ENCODE measurements around the gene RALA. TPM values are rescaled to one million over a fixed set of nuclear protein-coding genes. Genes with fewer than 3 reads are reported as not detected.
"Not testable (repeated sequence)": the region's sequence is repeated elsewhere in the genome, so short reads cannot be mapped to it uniquely, and the experiment has no call there.

Gene RALA
- total and polyA plus RNA-seq, 10 of the 15 experiments (the other 5 are each of a cell fraction or from before 2014, with no cell fraction given) = 7.5 to 53.3 (median 23.1) TPM

DNA sequence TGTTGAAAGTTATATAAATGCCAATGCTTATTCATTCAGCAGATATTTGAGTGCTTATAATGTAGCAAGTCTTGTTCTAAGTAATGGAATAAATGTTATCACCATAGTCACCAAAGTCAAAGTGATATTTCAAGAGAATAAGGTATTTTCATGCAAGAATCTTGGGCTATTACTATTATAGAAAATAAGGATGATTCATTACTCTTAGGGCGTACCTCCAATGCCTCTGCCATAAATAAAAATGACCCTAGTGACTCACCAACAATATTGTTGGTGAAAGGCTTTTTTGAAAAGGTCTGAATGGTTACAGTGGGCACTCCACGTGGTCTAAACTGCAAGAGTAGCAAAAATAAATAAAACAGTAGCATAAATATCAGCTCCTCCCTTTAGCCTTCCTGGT lies 68.4 kb downstream of the RALA start:
- TF ChIP-seq BMI1 (IDR thresholded peaks at IDR 0.05; ENCODE audit: borderline replicate concordance) = no peak
- TF ChIP-seq TCF12 (IDR thresholded peaks at IDR 0.05; ENCODE audit: low read depth, low read length) = no peak
- TF ChIP-seq, protein P1, sequence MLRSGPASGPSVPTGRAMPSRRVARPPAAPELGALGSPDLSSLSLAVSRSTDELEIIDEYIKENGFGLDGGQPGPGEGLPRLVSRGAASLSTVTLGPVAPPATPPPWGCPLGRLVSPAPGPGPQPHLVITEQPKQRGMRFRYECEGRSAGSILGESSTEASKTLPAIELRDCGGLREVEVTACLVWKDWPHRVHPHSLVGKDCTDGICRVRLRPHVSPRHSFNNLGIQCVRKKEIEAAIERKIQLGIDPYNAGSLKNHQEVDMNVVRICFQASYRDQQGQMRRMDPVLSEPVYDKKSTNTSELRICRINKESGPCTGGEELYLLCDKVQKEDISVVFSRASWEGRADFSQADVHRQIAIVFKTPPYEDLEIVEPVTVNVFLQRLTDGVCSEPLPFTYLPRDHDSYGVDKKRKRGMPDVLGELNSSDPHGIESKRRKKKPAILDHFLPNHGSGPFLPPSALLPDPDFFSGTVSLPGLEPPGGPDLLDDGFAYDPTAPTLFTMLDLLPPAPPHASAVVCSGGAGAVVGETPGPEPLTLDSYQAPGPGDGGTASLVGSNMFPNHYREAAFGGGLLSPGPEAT (IDR thresholded peaks at IDR 0.05; ENCODE audit: low read depth) = no peak
- no peak for TF ChIP-seq STAT1 (conservative IDR thresholded peaks at IDR 0.05)
- no peak for TF ChIP-seq YBX1 (IDR thresholded peaks at IDR 0.05)
- TF ChIP-seq SMAD1 (IDR thresholded peaks at IDR 0.05; ENCODE audit: low read depth, partially characterized antibody) = no peak
- no peak for TF ChIP-seq NRF1 (conservative IDR thresholded peaks at IDR 0.05; ENCODE audit: low read depth, low read length)
- TF ChIP-seq, protein P2, sequence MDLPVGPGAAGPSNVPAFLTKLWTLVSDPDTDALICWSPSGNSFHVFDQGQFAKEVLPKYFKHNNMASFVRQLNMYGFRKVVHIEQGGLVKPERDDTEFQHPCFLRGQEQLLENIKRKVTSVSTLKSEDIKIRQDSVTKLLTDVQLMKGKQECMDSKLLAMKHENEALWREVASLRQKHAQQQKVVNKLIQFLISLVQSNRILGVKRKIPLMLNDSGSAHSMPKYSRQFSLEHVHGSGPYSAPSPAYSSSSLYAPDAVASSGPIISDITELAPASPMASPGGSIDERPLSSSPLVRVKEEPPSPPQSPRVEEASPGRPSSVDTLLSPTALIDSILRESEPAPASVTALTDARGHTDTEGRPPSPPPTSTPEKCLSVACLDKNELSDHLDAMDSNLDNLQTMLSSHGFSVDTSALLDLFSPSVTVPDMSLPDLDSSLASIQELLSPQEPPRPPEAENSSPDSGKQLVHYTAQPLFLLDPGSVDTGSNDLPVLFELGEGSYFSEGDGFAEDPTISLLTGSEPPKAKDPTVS (IDR thresholded peaks at IDR 0.05; ENCODE audit: low read depth, low read length) = no peak
- TF ChIP-seq DPF2 (IDR thresholded peaks at IDR 0.05) = no peak
- TF ChIP-seq CHD1 (IDR thresholded peaks at IDR 0.05; ENCODE audit: low read depth, low read length) = no peak
- TF ChIP-seq YY1 (IDR thresholded peaks at IDR 0.05; ENCODE audit: low read depth, low read length) = no peak
- no peak for TF ChIP-seq CHD4 (IDR thresholded peaks at IDR 0.05)
- Histone ChIP-seq H3K4me1 (ENCODE audit: control insufficient read depth, insufficient read depth, low read length) (no peaks in the 10 kb centered on the region), H3K4me3 (no peak overlapping the region), H3K4me2 (ENCODE audit: control insufficient read depth, insufficient read depth) (no peak overlapping the region), H4K20me1 (ENCODE audit: control insufficient read depth, insufficient read depth) (no peaks in the 10 kb centered on the region), H3K36me3 (ENCODE audit: control insufficient read depth in 2 of 2, insufficient read depth in 2 of 2, low read length in 1 of 2) (peaks cover 1 to 13% of the 10 kb centered on the region in 2 experiments; a peak in 2 of 4 replicates), H3K27me3 (replicated peaks in 1 of 2; ENCODE audit: control insufficient read depth in 2 of 2, insufficient read depth in 2 of 2, low read length in 1 of 2) (no peaks in the 10 kb centered on the region), H3K9me3 (replicated peaks; ENCODE audit: control insufficient read depth, insufficient read depth, low read length) (no peaks in the 10 kb centered on the region), H3K79me2 (ENCODE audit: control insufficient read depth, insufficient read depth, low read length) (no peaks in the 10 kb centered on the region; the same call in 1 of the 2 replicates), H2AFZ (ENCODE audit: control insufficient read depth, low read depth, low read length) (no peak overlapping the region), H3K9ac (ENCODE audit: control insufficient read depth, insufficient read depth, low read length) (no peak overlapping the region), H3K27ac (ENCODE audit: control insufficient read depth, insufficient read depth) (no peak overlapping the region)
- ATAC-seq (no peak), DNase-seq (ENCODE audit: low read depth, low spot score) (no peak), FAIRE-seq (no peak)
- RAD21 ChIA-PET (ENCODE audit: unreplicated experiment) = no interaction called here
- POLR2A ChIA-PET = no interaction called here
- 74% methylated on average over 2 of the region's 2 CpGs for WGBS (ENCODE audit: insufficient coverage, insufficient replicate concordance, low lambda C conversion rate, missing lambda C conversion rate)
- in situ Hi-C loops (cut with MboI) = no loop called here
- SMC1A ChIA-PET (ENCODE audit: uncharacterized antibody, unreplicated experiment) = interaction anchor here (0.6 to 2.2 kb wide), 2 partner anchors 16 to 103 kb away, joined by 4 to 5 read pairs; no protein-coding TSS in a partner anchor
- CTCF ChIA-PET = interaction anchor here (1.3 kb wide), 1 partner anchor 111 kb away, joined by 5 read pairs; no protein-coding TSS in a partner anchor
- intact Hi-C loops (cut with micrococcal nuclease; ENCODE audit: unreplicated experiment) = no loop called here
- no TSS peak for BruUV-seq (replicated peaks)

DNA sequence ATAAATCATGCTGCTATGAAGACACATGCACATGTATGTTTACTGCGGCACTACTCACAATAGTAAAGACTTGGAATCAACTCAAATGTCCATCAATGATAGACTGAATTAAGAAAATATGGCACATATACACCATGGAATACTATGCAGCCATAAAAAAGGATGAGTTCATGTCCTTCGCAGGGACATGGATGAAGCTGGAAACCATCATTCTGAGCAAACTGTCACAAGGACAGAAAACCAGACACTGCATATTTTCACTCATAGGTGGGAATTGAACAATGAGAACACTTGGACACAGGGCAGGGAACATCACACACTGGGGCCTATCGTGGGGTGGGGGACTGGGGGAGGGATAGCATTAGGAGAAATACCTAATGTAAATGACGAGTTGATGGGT lies 69.7 kb downstream of the RALA start:
- H3K9me3 ChIP-seq (replicated peaks; ENCODE audit: control insufficient read depth, insufficient read depth, low read length); CTCF ChIA-PET; H2AFZ ChIP-seq (ENCODE audit: control insufficient read depth, low read depth, low read length); DNase-seq (ENCODE audit: low read depth, low spot score); H3K27ac ChIP-seq (ENCODE audit: control insufficient read depth, insufficient read depth); H3K79me2 ChIP-seq (ENCODE audit: control insufficient read depth, insufficient read depth, low read length); FAIRE-seq; H3K9ac ChIP-seq (ENCODE audit: control insufficient read depth, insufficient read depth, low read length); H3K4me2 ChIP-seq (ENCODE audit: control insufficient read depth, insufficient read depth); H3K4me1 ChIP-seq (ENCODE audit: control insufficient read depth, insufficient read depth, low read length); RAD21 ChIA-PET (ENCODE audit: unreplicated experiment); H3K27me3 ChIP-seq (replicated peaks in 1 of 2; ENCODE audit: control insufficient read depth in 2 of 2, insufficient read depth in 2 of 2, low read length in 1 of 2); H3K4me3 ChIP-seq; intact Hi-C loops (cut with micrococcal nuclease; ENCODE audit: unreplicated experiment); SMC1A ChIA-PET (ENCODE audit: uncharacterized antibody, unreplicated experiment); H4K20me1 ChIP-seq (ENCODE audit: control insufficient read depth, insufficient read depth); ATAC-seq; BruUV-seq (replicated peaks); in situ Hi-C loops (cut with MboI); POLR2A ChIA-PET: not testable (repeated sequence)
- 92% methylated on average over 4 of the region's 4 CpGs for WGBS (ENCODE audit: insufficient coverage, insufficient replicate concordance, low lambda C conversion rate, missing lambda C conversion rate)
- peaks cover under 1 to 12% of the 10 kb centered on the region in 2 experiments; a peak in 3 of 4 replicates for H3K36me3 ChIP-seq (ENCODE audit: control insufficient read depth in 2 of 2, insufficient read depth in 2 of 2, low read length in 1 of 2)
